Activated T-cell treated with anti-CD3 and anti-CD28 coated beads, Interleukin-2, amount 50 U/mL, for 72 hours (primary cell): Measurements from ENCODE around the gene JAKMIP1. TPM values are rescaled to one million over a fixed set of nuclear protein-coding genes. Genes with fewer than 3 reads are reported as not detected.
"Not testable (repeated sequence)": the region's sequence is repeated elsewhere in the genome, so short reads cannot be mapped to it uniquely, and the experiment has no call there.

Source experiments
- ATAC-seq, 2 donors: fragments of 150-1000 bp; cut with Tn5 transposase; replicated peaks in 1 of 2; 2 replicates each; pipeline ENCODE4 v1.10.0; 2021; ENCODE audit warnings: moderate library complexity in 2 of 2, mild to moderate bottlenecking in 1 of 2
- DNase-seq, 2 donors: peaks; one replicate each; pipeline ENCODE4 v3.0.0; 2021 to 2022; ENCODE audit warnings: mixed read lengths in 1 of 2
- H3K27ac Mint-ChIP-seq: one replicate; pipeline ENCODE4 v1.8.0; 2022; ENCODE audit warnings: mild to moderate bottlenecking, moderate library complexity, mixed read lengths
- H3K27me3 Mint-ChIP-seq: one replicate; pipeline ENCODE4 v1.8.0; 2022; ENCODE audit warnings: low read depth, mixed read lengths
- H3K36me3 Mint-ChIP-seq, 2 donors: one replicate each; pipeline ENCODE4 v1.8.0; 2022; ENCODE audit warnings: mixed read lengths in 2 of 2, mild to moderate bottlenecking in 1 of 2; ENCODE audit not compliant: insufficient read depth in 2 of 2
- H3K4me1 Mint-ChIP-seq: one replicate; pipeline ENCODE4 v1.8.0; 2022; ENCODE audit warnings: low read depth, mixed read lengths
- H3K4me3 Mint-ChIP-seq, 2 donors: one replicate each; pipeline ENCODE4 v1.8.0; 2022; ENCODE audit warnings: mild to moderate bottlenecking in 2 of 2, mixed read lengths in 2 of 2, moderate library complexity in 2 of 2
- H3K9me3 Mint-ChIP-seq, 2 donors: one replicate each; pipeline ENCODE4 v1.8.0; 2022; ENCODE audit warnings: mixed read lengths in 2 of 2
- total RNA-seq, 2 donors: library from RNA; stranded (reverse); gene quantifications; one replicate each; pipeline ENCODE4 v1.2.3, GENCODE V29; 2022

JAKMIP1 gene
- total RNA-seq, 2 donors from 2014 or later, result 9.0 to 33.7 TPM

DNA sequence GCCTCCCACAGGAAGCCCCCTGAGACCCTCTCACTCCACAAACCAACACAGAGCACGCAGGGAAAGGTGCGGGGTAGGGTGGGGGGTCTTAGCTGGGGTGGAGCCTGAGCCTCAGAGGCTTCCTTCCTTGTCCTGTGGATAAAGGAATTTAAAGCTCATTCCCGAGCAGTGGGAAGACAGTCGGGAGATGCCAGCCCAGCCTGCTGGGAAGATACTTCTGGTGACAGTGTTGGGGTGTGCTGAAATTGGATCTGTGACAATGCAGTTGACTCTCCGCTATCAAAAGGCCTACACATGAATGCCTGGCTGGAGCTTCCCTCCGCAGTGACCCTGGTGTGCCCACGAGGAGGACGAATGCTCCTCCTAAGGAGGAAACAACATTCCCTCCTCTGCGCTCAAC is 45.5 kb downstream of the JAKMIP1 start:
- Mint-ChIP-seq H3K4me3 (no peak overlapping the region), H3K36me3 (no peaks in the 10 kb centered on the region), H3K27ac (no peak overlapping the region), H3K9me3 (no peaks in the 10 kb centered on the region), H3K27me3 (peaks cover 7% of the 10 kb centered on the region), H3K4me1 (peaks cover 4% of the 10 kb centered on the region)
- DNase-seq (no peak), ATAC-seq (no peak)

DNA sequence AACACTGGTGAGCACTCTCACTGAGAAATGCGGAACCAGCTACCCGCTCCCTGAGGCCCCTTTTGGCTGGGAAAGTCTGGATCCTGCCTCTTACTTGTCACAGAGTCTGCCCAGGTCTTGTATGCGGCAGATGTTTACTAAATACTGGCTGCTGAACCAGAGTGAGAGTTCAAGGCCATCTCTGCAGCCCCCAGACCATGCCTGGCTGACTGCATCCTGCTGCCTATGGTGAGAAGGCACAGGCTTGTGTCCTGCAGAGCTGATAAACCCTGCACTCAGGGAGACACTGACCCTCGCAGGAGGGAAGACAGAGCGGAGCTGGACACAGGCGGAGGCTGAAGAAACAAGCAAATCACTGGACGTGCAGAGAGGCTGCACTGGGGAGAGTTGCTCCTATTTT is 46.5 kb downstream of the JAKMIP1 start:
- H3K27ac Mint-ChIP-seq, result no peak overlapping the region
- DNase-seq, result no peak

DNA sequence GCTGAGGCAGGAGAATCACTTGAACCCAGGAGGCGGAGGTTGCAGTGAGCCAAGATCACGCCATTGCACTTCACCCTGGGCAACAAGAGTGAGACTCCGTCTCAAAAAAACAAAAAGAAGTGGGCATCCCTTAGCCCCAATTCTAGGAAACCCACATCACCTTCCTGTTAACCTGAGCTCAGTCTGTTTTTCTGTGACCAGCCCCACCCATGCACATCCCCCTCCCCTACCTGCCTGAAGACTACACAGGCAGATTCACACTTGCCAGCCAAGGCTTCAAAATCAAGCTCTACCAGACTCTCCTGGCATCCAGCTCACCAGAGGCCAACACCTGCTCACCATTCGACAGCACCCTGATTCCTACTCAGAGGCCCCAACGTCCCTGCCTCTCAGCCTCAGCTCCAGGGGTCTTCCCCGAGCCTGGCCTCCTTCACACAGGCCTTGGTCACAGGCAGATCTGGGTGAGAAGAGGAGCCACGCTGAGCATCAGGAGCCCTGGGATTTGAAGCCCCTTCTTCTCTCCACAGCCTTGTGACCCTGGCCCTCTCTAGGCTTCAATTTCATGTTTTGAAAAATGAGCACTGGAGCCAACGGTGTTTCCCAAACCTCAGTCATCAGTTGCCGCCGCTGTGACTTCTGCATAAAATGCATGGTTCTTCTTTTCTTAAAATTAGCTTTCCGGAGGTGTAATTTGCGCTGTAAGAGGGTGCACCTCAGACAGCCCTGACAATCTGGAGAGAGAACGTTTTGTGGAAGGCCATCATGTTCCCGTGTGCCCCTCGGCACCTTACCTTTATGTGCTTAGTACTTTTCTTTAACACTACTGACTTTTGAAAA is 47.3 kb downstream of the JAKMIP1 start:
- H3K36me3 Mint-ChIP-seq, result no peaks in the 10 kb centered on the region
- no peak for DNase-seq
- peaks cover 4% of the 10 kb centered on the region for H3K4me1 Mint-ChIP-seq
- ATAC-seq, result peak in 1 of 2 donors; percentile 50
- peak overlapping the region; percentile 17 for H3K27ac Mint-ChIP-seq
- no peak overlapping the region for H3K4me3 Mint-ChIP-seq
- no peaks in the 10 kb centered on the region for H3K9me3 Mint-ChIP-seq
- peaks cover 7% of the 10 kb centered on the region for H3K27me3 Mint-ChIP-seq

More for the DNA sequence above, 46.5 kb downstream of the JAKMIP1 start:
- ATAC-seq, result no peak
- H3K9me3 Mint-ChIP-seq, result no peaks in the 10 kb centered on the region
- no peaks in the 10 kb centered on the region for H3K36me3 Mint-ChIP-seq
- H3K4me3 Mint-ChIP-seq, result no peak overlapping the region
- peaks cover 4% of the 10 kb centered on the region for H3K4me1 Mint-ChIP-seq
- H3K27me3 Mint-ChIP-seq, result peaks cover 7% of the 10 kb centered on the region

DNA sequence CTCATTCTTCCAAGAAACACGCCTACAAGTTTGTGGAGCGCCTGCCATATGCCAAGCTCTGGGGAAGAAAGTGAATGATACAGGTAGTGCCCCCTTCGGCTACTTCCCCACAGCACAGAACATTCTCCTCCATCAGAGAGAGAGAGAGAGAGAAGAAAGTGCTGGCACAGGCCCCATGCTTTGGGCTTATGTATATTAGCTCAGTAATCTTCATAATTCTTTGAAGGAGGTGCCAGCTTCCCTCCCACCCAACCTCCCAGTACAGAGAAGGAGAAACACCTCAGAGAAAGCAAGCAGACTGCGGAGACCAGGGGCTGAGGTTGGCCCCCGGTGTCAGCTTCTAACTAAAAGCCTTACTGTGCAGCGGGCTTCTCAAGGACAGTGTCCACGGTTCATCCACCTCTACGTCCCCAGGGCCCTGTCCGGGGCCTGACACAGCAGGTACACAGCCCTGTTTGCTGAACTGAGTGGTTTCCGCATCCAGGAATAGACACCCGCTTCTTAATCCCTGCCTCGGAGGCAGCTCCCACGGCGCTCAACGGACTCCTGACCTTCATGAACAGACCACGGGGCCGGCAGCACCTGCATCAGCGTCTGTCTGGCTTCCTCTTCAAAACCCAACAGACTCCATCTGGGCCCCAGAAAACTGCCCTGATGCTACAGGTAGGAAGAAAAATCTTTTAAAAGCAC is 50.2 kb downstream of the JAKMIP1 start:
- Mint-ChIP-seq H3K27ac (no peak overlapping the region), H3K9me3 (peaks cover 0 to 1% of the 10 kb centered on the region in 2 donors), H3K4me1 (peaks cover 4% of the 10 kb centered on the region), H3K36me3 (peaks cover 0 to 3% of the 10 kb centered on the region in 2 donors), H3K4me3 (no peak overlapping the region), H3K27me3 (peaks cover 7% of the 10 kb centered on the region)
- no peak for DNase-seq
- ATAC-seq, result no peak

DNA sequence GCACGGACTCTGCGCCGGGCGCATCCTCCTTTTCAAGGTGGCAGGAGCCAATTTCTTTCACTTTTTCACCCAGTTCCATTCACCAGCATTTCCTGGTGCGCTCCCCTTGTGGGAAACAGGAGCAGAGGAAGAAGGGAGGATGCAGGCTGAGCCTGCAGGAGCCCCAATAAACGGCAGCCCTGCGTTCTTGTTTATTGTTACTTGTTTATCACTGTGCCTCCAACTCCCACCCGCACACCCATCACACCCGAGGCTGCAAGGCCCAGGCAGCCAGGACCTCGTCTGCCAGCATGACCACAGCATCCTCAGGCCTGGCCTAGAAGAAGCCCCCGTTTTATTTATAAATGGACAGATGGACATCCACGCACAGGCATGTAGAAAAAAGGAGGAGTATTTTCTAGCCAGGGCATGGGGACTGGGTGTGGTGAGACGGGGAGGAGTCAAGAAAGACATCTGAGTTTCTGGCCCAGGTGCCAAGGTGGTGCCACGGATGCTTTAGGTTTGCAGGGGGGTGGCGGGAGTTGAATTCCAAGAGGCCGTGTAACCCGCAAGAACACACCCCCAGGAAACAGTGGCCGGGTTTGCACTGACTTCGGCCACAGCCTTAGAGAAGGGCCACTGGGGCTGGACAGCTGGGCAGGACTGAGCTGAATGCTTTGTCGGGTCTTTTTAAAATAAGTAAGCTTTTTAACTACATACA is 51.7 kb downstream of the JAKMIP1 start:
- DNase-seq (no peak), ATAC-seq (no peak)
- Mint-ChIP-seq H3K27ac (no peak overlapping the region), H3K9me3 (peaks cover 3 to 4% of the 10 kb centered on the region in 2 donors), H3K36me3 (peaks cover 2 to 6% of the 10 kb centered on the region in 2 donors), H3K4me3 (no peak overlapping the region), H3K27me3 (peaks cover 7% of the 10 kb centered on the region), H3K4me1 (peaks cover 4% of the 10 kb centered on the region)

DNA sequence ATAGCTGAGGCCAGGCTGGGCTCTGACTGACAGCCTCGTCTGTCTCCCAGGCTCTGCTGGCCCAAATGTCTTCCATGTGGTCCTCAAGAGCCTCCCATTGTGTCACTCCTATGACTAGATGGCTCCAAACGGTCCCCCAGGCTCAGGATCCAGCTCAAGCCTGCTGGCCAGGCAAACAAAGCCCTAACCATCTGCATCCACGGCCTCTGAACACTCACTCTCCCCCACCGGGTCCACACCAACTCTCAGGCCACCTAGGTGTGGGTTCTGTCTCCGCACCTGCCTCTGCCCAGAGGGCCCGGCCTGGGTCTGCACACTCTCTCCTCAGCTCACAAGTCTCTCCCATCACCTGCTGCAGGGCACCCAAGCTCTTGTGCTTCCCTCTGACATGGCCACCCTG is 52.9 kb downstream of the JAKMIP1 start:
- Mint-ChIP-seq H3K27ac (no peak overlapping the region), H3K4me1 (no peaks in the 10 kb centered on the region), H3K36me3 (peaks cover 2 to 6% of the 10 kb centered on the region in 2 donors), H3K9me3 (peaks cover 3 to 4% of the 10 kb centered on the region in 2 donors), H3K27me3 (peaks cover 7% of the 10 kb centered on the region), H3K4me3 (no peak overlapping the region)
- DNase-seq (no peak), ATAC-seq (no peak)

DNA sequence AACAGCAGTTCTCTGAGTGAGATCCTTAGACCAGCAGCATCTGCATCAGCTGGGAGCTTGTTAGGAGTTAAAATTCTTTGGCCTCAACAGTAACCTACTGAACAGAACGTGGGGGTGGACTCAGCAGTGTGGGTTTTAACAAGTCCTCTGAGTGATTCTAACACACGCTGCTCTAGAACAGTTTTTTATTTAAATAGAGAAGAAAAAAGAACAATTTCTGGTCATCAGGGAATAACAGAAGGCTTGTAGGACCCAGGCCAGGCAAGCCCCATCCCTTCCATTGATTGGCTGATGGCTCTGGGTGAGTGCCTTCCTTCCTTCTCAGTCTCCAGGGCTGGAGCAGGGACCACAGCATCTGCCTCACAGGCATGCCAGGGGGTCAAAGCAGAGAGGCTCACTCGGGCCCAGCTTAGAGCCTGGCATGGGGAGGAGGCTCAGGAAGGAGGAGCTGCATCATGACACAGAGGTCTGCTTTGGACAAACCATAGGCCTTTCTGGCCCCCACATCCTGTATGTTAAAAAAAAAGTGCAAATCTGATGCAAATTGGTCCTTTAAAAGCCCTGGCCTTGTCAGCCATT is 56.7 kb downstream of the JAKMIP1 start:
- H3K27me3 Mint-ChIP-seq, result no peaks in the 10 kb centered on the region
- H3K4me3 Mint-ChIP-seq, result no peak overlapping the region
- no peak overlapping the region for H3K27ac Mint-ChIP-seq
- peaks cover 3 to 4% of the 10 kb centered on the region in 2 donors for H3K9me3 Mint-ChIP-seq
- peaks cover 2 to 6% of the 10 kb centered on the region in 2 donors for H3K36me3 Mint-ChIP-seq
- DNase-seq, result no peak
- ATAC-seq, result no peak
- H3K4me1 Mint-ChIP-seq, result no peaks in the 10 kb centered on the region

DNA sequence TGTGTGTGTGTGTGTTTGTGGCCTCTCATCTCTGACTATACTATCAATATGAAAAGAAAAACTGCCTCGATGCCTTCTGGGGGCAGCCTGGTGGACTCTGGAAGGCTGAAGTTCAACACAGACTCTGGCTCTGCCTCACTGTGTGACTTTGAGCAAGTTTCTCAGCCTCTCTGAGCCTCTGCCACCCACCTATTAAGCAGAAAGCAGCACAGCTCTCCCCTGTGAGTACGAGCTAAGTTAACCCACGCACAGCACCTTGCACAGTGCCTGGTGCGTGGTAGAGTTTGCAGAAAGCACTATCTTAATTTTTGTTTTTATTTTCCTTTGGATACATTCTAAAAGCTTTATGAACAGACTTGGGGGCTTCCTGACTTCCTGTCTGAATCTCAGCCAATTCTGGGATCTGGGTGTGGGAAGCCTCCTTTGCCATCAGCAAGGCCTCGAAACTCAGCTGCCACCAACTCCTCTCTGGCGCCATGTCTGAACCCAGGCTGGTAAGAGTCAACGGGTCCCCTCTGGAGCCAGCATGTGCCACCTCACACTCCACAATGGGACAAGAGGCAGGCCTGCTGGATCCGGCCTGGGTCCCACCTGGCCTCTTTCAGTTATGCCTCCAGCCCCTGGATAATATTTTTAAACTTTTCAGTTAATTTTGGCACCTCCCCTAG is 57.3 kb downstream of the JAKMIP1 start:
- no peaks in the 10 kb centered on the region for H3K4me1 Mint-ChIP-seq
- DNase-seq, result no peak
- H3K27me3 Mint-ChIP-seq, result no peaks in the 10 kb centered on the region
- no peak overlapping the region for H3K27ac Mint-ChIP-seq
- H3K36me3 Mint-ChIP-seq, result peaks cover 2 to 6% of the 10 kb centered on the region in 2 donors
- no peak overlapping the region for H3K4me3 Mint-ChIP-seq
- no peak for ATAC-seq
- peaks cover 3 to 4% of the 10 kb centered on the region in 2 donors for H3K9me3 Mint-ChIP-seq

DNA sequence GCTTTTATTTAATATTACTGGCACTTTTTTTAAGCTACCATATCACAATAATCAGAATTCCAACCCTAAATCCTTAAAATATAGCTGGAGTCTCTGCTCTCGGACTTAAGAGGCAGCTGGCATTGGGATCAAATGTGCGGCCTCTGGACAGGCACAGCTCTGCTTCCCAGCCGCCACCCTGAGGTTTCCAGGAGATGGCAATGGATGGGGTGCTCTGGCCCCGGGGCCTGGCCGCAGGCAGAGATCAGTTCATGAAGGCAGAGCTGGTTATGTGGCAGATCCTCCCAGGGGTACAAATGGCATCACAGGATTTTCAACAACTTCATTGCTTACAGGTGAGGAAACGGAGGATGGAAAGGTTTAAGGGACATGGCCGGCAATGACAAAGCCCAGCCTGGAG is 57.8 kb downstream of the JAKMIP1 start:
- H3K27ac Mint-ChIP-seq, result no peak overlapping the region
- ATAC-seq (no peak), DNase-seq (no peak)
- H3K4me3 Mint-ChIP-seq, result no peak overlapping the region
- H3K27me3 Mint-ChIP-seq, result no peaks in the 10 kb centered on the region
- H3K9me3 Mint-ChIP-seq, result peaks cover 3 to 4% of the 10 kb centered on the region in 2 donors
- no peaks in the 10 kb centered on the region for H3K4me1 Mint-ChIP-seq
- peaks cover 2 to 4% of the 10 kb centered on the region in 2 donors for H3K36me3 Mint-ChIP-seq

DNA sequence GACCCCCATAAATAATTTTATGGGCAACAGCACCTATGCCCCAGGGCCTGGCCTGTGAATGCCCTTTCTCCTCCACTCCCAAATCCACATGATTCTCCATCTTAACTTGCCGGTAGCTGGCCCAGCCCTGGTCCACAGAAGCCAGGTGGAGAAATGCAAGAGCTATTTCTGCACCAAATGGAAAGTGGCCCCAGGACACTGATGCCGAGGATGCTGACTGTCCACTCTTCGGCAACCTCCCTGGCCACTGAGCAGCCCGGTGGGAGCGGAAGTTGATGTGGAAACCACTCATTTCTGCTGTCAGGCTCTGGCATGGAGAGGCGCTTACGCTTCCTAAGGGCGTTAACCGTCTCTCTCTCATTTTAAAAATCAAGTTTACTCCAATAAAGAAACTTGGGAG is 58.8 kb downstream of the JAKMIP1 start:
- no peaks in the 10 kb centered on the region for H3K27me3 Mint-ChIP-seq
- no peaks in the 10 kb centered on the region for H3K4me1 Mint-ChIP-seq
- H3K9me3 Mint-ChIP-seq, result peaks cover 3 to 4% of the 10 kb centered on the region in 2 donors
- no peak overlapping the region for H3K27ac Mint-ChIP-seq
- DNase-seq, result no peak
- H3K4me3 Mint-ChIP-seq, result no peak overlapping the region
- peaks cover 2 to 4% of the 10 kb centered on the region in 2 donors for H3K36me3 Mint-ChIP-seq
- no peak for ATAC-seq

DNA sequence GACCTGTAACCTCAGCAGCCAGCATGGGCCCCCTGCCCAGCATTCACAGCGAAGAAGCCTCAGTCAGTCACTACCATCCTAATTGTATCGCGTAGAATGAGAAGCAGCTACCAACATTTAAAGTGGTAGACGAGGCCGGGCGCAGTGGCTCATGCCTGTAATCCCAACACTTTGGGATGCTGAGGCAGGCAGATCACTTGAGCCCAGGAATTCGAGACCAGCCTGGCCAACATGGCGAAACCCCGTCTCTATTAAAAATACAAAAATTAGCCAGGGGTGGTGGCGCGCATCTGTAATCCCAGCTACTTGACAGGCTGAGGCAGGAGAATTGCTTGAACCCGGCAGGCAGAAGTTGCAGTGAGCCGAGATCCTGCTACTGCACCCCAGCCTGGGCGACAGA is 59.3 kb downstream of the JAKMIP1 start:
- not testable (repeated sequence) for DNase-seq, ATAC-seq, H3K27me3 Mint-ChIP-seq, H3K9me3 Mint-ChIP-seq, H3K27ac Mint-ChIP-seq, H3K4me3 Mint-ChIP-seq, H3K36me3 Mint-ChIP-seq, H3K4me1 Mint-ChIP-seq

DNA sequence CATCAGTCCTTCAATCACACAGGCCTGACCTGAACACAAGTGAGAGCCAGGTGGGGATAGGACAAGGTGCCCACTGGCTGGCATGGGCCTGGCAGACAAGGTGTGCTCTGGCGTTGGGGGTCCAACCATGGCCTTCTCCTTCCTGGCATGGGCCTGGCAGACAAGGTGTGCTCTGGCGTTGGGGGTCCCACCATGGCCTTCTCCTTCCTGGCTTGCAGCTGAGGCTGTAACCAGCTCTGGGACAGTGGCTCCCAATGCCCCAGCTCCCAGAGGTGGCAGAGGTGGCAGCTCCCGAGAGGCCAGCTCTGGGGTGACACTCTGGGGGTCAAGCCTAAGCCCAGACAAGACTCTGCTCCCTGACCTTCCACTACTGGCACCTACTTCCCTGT is 62.6 kb downstream of the JAKMIP1 start:
- H3K4me1 Mint-ChIP-seq, result no peaks in the 10 kb centered on the region

More for the DNA sequence above, 62.6 kb downstream of the JAKMIP1 start:
- Mint-ChIP-seq H3K27me3 (no peaks in the 10 kb centered on the region), H3K27ac (no peak overlapping the region), H3K36me3 (no peaks in the 10 kb centered on the region), H3K9me3 (no peaks in the 10 kb centered on the region), H3K4me3 (no peak overlapping the region)
- DNase-seq (no peak), ATAC-seq (no peak)
